A673 (cell line): ENCODE measurements around the gene RFX5.

Experiments used
- CTCF ChIP-seq: fragments of 300-800, 200-600 bp; sonication (generic); conservative IDR thresholded peaks from 2 replicates; pipeline ENCODE4 v1.5.1; 2017; ENCODE audit warnings: low read depth, mild to moderate bottlenecking, antibody characterized with exemption, low read length, moderate library complexity, mixed read lengths
- EZH2 ChIP-seq: fragments of 200-600 bp; sonication (generic); IDR thresholded peaks from 2 replicates; pipeline ENCODE4 v1.6.1; 2017; ENCODE audit warnings: borderline replicate concordance, low read depth, mild to moderate bottlenecking, mixed read lengths, antibody characterized with exemption, low read length; ENCODE audit not compliant: poor library complexity, severe bottlenecking

GRCh38 chr1:151325231-151325630 lies 21.8 kb downstream of the RFX5 start:
- TF ChIP-seq CTCF (no peak), EZH2 (no peak)
